NCI-H1417 treated with DMSO at 0.1 percent for 48 hours (cell line): ENCODE measurements around the gene AKIRIN2.
"Not testable (repeated sequence)": the region's sequence is repeated elsewhere in the genome, so short reads cannot be mapped to it uniquely, and the experiment has no call there.

ENCODE experiments used
- DNase-seq: peaks from one replicate; lab custom pipeline; 2025; lab: John Stamatoyannopoulos, UW

Gene AKIRIN2

DNA sequence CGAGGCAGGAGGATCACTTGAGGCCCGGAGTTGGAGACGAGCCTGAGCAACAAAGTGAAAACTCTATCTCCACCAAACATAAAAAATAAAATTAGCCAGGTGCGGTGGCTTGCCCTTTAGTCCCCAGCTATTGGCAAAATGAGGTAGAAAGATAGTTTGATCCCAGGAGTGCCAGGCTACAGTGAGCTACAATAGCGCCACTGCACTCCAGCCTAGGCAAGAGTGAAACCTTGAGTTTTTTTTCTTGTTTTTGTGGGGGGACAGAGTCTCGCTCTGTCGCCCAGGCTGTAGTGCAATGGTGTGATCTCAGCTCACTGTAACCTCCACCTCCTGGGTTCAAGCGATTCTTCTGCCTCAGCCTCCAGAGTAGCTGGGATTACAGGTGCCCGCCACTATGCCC, 14.1 kb downstream of the AKIRIN2 start:
- not testable (repeated sequence) for DNase-seq

DNA sequence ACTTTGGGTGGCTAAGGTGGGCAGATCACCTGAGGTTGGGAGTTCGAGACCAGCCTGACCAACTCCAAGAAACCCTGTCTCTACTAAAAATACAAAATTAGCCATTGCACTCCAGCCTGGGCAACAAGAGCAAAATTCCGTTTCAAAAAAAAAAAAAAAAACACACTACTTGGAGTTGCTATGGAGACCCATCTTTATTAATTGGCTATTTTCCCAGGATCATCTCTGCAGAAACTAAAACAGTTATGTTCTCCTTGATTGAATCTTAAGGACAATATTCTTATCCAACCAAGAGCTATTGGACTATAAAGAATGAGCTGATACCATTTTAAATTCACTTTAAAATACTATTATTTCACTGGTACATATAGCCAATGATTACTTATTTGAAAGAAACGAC, 14.7 kb downstream of the AKIRIN2 start:
- no peak for DNase-seq

DNA sequence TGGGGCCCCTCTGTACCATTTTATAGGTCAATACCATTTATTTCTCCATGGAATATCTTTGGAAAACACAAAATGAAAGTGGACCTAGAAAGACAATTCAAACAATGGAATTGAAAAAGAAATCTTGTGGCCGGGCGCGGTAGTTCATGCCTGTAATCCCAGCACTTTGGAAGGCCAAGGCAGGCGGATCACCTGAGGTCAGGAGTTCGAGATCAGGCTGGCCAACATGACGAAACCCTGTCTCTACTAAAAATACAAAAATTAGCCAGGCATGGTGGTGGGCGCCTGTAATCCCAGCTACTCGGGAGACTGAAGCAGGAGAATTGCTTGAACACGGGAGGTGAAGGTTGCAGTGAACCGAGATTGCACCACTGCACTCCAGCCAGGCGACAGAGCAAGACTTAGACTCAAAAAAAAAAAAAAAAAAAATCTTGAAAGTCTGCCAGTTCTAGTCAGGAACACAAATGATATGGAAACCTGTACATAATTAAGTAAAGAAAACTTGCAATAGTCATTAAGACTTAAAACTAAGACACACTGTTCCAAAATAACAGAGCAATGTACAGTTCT, 15.3 kb downstream of the AKIRIN2 start:
- DNase-seq = not testable (repeated sequence)

DNA sequence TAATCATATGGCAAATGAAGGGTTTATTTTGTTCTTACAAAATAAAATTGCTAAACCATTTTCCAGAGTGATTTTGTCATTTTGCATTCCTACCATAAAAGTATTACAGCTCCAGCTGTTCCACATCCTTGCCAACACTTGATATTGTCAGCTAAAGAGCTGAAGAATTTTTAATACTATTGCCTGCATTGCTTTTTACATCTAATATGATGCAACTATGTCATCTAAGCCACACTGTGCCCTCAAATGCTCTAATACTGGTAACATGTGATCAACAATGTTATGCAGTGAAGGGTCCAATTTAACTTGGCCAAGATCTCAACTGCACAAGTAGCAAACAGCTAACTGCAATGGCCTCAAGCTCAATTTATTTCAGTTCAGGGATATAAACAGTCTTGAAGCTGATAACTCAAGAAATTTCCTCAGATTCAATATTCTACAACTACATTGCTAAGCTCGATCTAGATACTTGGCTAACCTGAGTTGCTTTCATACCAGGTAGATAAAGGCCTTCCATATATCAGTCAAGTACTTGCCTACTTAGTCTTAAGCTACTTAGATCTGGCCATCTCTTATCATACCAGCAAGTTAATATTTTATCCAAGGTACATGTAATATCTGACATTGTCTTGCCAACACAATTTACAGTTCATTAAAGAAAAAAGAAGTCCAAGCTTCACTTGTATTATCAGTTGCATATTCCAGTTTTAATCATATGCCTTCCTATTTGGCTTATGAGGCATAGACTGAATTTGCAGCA, 17.0 kb downstream of the AKIRIN2 start:
- no peak for DNase-seq

DNA sequence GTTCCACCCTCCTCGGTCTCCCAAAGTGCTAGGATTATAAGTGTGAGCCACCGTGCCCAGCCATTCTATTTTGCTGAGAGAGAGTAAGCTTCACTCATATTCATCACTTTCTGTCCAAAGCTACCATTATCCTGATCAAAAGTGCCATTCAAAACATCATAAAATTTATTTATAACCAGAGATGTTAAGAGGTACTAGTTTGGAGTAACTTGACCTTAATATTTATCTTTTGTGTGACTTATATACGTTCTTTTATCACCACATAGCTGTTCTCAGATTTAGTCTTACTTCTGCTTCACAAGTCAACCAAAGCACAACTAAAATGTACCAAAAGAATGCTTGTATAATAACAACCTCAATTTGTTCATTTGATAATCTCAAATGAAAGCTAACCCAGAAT, 18.1 kb downstream of the AKIRIN2 start:
- no peak for DNase-seq

DNA sequence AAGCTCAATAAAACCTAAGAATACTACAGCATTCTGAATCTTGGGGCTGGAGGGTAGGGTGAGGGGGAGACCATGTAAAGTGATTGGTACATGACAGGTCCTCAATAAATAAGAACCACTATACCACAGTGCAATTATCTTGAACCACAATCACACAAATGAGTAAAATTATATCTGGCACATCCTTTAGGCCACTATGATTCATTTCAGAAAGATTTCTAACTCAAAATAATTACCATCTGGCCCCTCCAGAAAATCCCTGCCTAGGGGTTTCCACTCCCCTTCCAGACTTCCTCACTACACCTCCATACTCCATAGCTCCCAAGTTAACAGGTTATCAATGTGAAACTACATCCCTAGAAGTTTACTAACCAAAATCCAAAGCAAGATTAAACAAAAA, 19.7 kb downstream of the AKIRIN2 start:
- no peak for DNase-seq

DNA sequence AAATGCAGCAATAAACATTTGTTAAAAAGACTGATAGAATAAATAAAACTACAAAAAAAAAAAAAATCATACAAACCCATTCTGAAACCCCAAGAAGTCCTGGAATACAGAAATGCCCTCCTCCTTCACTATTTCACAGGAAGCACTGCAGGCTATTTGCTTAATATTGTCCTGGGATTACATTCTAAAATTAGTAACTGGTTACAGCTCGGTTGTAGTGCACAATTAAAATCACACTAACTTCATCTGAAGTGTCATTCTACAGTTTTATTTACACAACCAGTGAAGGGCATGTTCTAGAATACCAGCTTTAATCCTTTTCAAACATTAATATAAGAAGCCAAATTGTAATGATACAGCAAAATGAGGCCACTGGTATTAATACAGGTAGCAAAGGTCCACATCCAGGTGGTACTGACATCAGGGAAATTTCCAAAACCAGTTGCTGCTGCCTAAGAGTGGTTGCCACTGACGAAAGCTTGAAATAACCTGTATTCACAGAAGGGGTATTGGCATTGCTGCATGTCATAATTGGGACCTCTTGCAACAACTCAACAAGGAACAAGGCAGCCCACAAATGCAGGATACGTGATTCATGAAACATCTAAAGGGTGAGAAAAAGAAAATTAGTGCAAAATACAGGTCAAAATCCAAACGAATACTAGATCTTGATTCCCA, 26.9 kb downstream of the AKIRIN2 start:
- DNase-seq = no peak

DNA sequence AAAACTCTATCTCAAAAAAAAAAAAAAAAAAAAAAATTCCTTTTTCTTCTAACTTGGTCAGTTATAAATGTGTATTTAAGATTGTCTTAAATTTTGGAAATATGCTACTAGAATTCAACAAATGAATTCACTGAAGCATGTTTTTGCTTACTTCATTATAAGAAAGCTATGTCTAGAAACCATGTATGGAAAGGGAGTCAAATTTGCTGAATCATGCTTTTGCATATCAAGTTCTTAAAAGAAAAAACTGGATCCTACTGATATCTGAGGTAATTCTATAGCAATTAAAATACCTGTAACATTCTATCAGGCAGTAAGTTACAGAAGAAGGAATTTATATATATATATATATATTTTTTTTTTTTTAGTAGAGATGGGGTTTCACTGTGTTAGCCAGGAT, 27.7 kb downstream of the AKIRIN2 start:
- DNase-seq = no peak

DNA sequence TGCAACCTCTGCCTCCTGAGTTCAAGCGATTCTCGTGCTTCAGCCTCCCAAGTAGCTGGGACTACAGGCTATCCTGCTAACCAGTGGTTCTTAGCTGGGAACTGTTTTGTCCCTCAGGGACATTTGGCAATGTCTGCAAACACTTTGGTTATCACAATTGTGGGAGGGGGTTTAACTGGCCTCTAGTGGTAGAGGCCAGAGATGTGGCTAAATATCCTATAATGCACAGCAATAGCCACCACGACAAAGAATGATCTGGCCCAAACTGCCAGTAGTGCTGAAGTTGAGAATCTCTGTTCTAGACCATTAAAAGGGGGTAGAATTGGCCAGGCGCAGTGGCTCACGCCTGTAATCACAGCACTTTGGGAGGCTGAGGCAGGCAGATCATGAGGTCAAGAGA, 28.8 kb downstream of the AKIRIN2 start:
- no peak for DNase-seq

DNA sequence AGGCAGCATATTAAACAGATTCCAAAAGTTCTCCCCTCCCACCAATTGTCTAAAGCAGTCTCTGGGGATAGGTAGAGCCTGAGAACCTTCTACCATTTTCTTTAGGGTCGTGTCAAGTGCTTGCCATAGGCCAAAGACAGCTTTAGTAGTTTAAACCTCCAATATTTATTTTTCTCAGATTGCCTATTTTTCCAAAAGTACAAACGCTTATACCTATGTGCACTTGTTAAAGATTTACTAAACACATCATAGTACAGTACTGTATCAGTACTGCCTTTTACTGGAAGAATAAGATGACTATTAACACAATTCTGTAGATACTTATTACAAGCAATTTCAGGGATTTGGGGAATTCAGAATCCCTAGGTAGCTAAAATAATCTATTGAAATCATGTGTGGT, 29.4 kb downstream of the AKIRIN2 start:
- DNase-seq = no peak

DNA sequence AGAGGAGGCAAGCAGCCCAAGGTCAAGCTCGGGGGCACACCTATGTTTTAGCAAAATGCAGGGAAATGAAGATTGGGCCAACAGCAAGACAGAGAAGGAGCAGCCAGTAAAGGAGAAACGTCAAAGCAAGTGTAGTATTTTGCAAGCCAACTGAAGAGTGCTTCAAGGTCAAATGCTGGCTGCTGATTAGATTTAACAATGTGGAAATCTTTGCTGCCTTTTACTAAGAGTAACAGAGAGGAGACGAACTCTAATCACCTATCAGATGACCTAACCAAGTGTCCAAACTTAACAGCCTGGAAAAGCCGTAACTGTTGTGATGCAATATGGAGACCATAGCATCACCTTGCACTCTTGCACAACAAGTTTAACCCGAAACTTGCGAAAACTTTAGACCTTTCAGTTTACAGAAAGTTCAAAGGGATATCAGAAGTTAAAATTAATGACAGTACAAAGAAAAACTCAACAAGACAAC, 30.4 kb downstream of the AKIRIN2 start:
- no peak for DNase-seq

DNA sequence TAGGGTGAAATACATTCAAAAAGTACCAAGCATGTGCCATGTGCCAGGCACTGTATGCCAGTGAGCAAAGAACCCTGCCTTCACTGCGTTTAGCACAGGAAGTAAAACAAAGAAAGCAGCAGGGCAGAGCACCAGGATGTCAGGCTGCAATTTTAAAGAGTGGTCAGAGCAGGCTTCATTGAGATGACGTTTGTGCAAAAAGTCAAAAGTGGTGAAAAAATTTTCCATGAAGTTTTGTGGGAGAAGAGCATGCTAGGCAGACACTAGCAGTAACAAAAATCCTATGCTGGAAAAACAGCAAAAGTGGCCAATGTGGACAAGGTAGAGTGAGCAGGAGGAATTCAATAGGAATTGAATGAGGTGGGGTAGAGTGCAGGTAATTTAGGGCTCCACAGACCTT, 31.3 kb downstream of the AKIRIN2 start:
- no peak for DNase-seq

DNA sequence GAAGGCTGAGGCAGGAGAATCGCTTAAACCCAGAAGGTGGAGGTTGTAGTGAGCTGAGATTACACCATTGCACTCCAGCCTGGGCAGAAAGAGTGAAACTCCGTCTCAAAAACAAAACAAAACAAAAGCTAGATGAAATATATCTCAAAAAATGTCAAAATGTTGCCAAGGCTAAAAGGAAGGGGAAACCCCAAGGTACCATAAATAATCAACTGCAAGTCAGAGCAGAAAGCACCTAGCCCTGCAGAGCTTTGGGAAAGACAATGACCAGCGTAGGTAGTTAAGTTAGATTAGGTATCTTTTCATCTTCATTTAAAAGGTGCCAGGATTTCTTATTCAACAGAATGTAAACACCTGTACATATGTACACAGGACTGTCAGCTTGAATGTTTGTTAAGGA, 33.0 kb downstream of the AKIRIN2 start:
- no peak for DNase-seq

DNA sequence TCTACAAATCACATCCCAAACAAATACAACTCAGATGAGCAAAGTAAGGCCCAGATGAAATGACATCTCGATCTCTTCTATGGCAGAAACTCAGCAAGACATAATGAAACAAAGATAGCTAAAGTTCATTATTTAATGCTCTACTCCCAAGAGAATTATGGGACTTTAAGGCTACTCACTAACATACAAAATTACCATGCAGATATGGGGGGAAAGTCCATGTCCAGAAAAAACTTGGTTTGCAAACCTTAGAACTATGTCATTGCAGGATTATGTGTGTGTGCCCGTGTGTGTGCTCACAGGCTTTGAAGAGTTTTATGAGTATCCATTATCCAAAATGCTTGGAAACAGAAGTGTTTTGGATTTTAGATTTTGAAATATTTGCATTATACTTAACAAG, 34.0 kb downstream of the AKIRIN2 start:
- no peak for DNase-seq

DNA sequence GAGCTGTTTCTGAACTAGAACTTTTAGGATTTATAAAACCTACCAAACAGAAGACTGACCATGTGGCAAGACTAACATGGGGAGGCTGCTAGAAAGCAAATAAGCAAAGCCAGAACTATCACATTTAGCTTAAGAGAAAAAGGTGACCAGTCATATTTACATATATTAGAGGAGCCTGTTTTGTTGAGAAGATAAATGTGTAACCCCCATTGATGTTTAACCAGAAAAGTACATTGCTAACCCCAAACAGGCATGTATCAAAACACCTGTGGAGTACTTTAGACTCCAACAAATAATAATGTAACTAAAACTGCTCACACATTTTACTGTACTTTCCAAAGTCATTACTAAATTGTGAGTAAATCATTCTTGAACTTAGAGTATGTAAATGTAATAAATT, 35.0 kb downstream of the AKIRIN2 start:
- DNase-seq = no peak

DNA sequence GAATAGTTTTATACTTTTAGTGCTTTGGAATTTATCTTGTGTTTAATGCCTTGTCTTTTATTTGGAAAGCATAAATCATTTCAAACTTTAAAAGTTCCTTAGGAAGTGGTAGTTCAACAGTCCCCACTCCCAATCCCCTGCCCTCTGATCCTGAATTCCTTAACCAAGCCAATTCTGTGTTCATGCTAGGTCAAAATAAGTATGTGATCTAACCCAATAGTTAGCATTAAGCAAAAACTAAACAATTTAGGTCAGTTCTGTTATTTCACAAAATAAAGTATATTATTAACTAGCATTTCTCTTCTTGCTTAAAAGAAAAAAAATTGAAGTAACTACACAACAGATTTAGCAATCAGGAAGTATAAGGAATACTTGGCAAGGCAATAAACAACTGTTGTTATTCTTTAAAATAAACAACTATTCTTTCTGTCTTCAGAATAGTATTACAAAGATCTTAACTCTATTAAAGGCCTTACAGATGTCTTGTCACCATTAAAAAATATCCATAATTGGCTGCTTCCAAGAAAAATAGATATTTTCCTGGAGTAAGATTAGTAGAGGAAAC, 37.0 kb downstream of the AKIRIN2 start:
- DNase-seq = no peak

DNA sequence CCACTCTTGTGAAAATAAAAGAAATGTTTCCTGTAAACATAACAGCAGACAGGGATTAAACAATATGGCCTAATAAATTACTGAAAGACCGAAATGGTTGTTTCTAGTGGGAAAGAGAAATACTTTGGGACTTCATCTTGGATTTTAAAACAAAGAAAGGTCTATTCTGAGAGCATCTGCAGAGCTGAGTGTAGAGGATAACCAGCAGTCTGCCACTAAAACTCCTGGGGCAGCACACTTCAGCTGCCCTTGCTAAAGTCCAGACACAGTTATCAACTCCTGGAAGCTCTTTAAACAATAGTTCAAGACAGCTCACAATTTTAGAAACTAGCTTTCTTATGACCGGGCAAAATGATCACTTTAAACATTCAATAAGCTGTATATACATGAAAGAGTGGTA, 38.6 kb downstream of the AKIRIN2 start:
- no peak for DNase-seq

DNA sequence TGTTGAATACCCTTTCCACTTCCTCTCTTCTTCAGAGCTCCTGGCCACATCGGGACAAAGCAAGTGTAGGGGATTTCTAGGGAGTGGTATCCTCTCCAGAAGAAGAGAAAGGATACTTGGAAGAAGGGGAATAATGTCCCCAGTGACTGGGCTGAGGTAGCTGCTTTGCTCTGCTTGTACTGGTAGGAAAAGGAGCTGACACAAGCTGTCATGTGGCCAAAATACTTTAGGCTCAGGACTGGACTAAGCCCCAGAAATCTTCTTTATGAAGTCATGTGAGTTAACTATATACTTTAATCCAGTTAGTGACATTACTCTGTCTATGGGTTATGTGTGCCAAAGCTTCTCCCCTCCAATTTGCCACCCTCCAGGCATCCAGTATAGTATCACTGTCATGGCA, 40.5 kb downstream of the AKIRIN2 start:
- DNase-seq = no peak

DNA sequence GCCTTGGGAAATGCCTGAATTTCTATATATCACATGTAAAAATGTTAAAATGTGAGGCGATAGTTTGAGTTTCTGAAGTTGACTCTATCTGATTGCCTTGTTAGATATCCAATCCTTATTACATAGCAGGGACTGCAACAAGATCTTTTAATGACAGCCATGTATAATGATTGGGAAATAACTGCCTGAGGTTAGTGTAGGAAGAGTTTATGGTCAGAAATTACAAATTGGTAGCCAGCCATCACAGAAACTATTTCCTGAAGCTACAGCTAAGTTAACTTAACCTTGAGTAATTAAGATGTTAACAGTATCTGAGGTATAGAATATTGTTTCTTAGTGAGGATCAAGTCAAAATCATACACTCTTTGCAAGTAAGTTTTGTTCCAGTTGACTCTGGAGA, 41.0 kb downstream of the AKIRIN2 start:
- no peak for DNase-seq

DNA sequence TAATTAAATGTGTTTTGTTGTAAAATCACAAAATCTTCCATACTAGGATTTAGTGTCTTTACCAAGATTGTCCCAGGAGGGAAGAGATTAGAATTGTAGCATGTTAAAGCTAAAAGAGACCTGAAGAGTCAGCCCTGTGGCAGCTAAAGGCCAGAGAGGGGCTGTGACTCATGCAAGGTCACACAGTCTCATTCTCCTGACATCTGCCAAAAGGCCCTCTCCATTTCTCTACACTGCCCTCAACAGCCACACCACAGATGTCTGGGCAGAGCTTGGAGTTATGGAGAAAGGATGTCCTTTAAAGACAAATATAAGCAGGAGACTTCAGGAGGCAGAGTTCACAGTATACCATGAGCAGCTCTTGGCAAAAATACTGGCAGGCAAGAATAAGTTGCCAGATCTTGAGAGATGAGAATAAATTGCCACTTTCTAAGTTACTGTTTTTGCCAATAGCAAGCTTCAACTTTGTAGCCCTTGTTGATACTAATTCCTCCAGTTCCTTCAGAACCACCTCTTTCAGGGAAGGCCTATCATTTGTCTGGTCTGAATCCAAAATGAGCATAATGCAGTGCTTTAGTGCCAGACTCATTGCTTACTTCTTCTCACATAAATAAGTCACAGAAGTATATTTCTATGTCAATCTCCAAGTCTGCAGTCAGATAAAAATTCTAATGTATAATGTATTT, 41.7 kb downstream of the AKIRIN2 start:
- no peak for DNase-seq

DNA sequence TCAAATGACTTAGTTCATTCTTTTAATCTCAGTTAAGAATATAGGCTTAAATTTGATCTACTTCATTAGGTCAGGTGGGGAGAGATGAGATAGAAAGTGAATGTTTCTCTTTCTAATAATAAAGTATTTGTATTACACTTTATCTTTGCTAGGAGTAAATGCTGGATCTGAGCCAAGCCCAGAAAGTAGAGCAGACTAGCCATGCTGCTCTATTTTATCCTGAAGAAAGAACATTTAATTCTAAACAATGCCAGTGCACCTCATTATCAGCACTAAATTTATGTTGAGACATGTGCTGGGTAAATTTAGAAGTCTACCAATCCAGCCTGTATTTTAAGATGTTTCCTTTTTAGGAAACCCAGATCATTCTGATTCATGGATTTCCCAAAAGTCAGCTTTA, 43.5 kb downstream of the AKIRIN2 start:
- no peak for DNase-seq

DNA sequence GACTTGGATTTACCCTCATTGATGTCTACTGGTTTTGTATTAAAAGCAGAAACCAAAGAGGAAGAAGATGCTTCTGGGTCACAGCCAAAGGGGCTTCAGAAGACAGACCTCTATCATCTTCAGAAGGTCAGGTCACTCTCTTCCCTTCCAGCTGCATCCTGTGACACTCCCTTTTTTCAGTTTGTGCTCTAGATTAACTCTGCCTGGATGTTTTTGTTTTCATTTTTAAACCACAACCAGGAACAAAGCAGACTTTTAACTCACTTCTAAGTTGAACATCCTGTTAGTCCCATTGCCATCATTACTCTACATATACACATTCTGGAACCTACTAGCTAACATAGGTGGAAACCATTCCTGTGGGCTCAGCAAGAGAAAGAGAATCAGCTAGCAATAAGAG, 45.2 kb downstream of the AKIRIN2 start:
- DNase-seq = no peak

DNA sequence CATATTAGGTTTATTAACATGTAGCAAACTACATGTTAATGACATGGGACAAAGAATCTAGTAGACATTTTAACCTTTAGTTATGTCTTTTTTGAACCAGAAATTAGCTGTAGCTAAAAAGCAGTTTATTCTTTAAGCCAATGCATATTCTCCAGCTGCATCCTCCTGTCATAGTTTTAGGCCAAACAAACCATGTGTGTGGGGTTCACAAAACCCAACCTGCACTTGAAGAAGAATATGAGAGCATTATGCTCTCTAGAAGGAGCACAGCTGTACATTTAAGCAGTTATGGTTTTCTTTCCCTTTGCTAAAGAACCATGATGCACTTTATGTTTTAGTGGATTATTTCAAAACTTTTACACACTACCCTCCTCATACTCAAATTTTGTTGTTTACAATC, 46.2 kb downstream of the AKIRIN2 start:
- no peak for DNase-seq
